HUES64 (cell line): Measurements from ENCODE around the gene ACBD6.

Experiments
- H3K27ac ChIP-seq: 2 replicates; pipeline ENCODE4 v1.7.0; 2013; ENCODE audit warnings: low read depth, low read length, inconsistent platforms
- H3K27me3 ChIP-seq: 2 replicates; pipeline ENCODE4 v1.6.1; 2013; ENCODE audit warnings: mild to moderate bottlenecking, low read length; ENCODE audit not compliant: insufficient read depth
- H3K36me3 ChIP-seq: 2 replicates; pipeline ENCODE4 v1.6.1; 2013; ENCODE audit warnings: mild to moderate bottlenecking, low read length; ENCODE audit not compliant: insufficient read depth
- H3K4me1 ChIP-seq: 2 replicates; pipeline ENCODE4 v1.6.1; 2013; ENCODE audit warnings: mild to moderate bottlenecking, low read length, moderate library complexity; ENCODE audit not compliant: insufficient read depth
- H3K4me3 ChIP-seq: 2 replicates; pipeline ENCODE4 v1.5.1; 2013; ENCODE audit warnings: mild to moderate bottlenecking, low read length, moderate library complexity
- H3K9ac ChIP-seq: 2 replicates; pipeline ENCODE4 v1.6.1; 2013; ENCODE audit warnings: mild to moderate bottlenecking, low read depth, low read length
- H3K9me3 ChIP-seq: 2 replicates; pipeline ENCODE4 v1.6.1; 2013; ENCODE audit warnings: low read depth, low read length; ENCODE audit not compliant: insufficient read depth
- WGBS: fragments of 150-250, 120-280 bp; methylation state at CpG from one replicate; pipeline ENCODE4 v1.1.7; 2013; ENCODE audit warnings: missing lambda C conversion rate; 5-methylcytosine and 5-hydroxymethylcytosine counted together

ACBD6 gene

GRCh38 chr1:180385144-180385543, 117.2 kb downstream of the ACBD6 start:
- Histone ChIP-seq H3K36me3 (0 out of 2 replicates have a peak, but pooled peaks cover 4% of the 10 kb centered on the region), H3K4me1 (no peaks in the 10 kb centered on the region), H3K9me3 (peaks cover 36% of the 10 kb centered on the region), H3K27ac (no peak overlapping the region), H3K9ac (no peak overlapping the region), H3K27me3 (no peaks in the 10 kb centered on the region), H3K4me3 (no peak overlapping the region)

- Histone ChIP-seq H3K4me1 (no peaks in the 10 kb centered on the region), H3K9ac (no peak overlapping the region), H3K4me3 (no peak overlapping the region), H3K27me3 (no peaks in the 10 kb centered on the region), H3K27ac (no peak overlapping the region), H3K9me3 (peaks cover 41% of the 10 kb centered on the region), H3K36me3 (0 out of 2 replicates have a peak, but pooled peaks cover 4% of the 10 kb centered on the region)
- 97% methylated on average over 1 of the region's 3 CpGs for WGBS
Observed at GRCh38 chr1:180384286-180385005, 117.9 kb downstream of the ACBD6 start.

GRCh38 chr1:180382326-180383115, 119.9 kb downstream of the ACBD6 start:
- WGBS = 91% methylated on average over 5 of the region's 5 CpGs
- Histone ChIP-seq H3K9ac (no peak overlapping the region), H3K9me3 (peaks cover 41% of the 10 kb centered on the region), H3K4me3 (no peak overlapping the region), H3K27me3 (no peaks in the 10 kb centered on the region), H3K27ac (no peak overlapping the region), H3K36me3 (0 out of 2 replicates have a peak, but pooled peaks cover 4% of the 10 kb centered on the region), H3K4me1 (no peaks in the 10 kb centered on the region)

- Histone ChIP-seq H3K4me1 (no peaks in the 10 kb centered on the region), H3K9ac (no peak overlapping the region), H3K36me3 (0 out of 2 replicates have a peak, but pooled peaks cover 4% of the 10 kb centered on the region), H3K4me3 (no peak overlapping the region), H3K27ac (no peak overlapping the region), H3K27me3 (no peaks in the 10 kb centered on the region), H3K9me3 (peaks cover 39% of the 10 kb centered on the region)
- 97% methylated on average over 4 of the region's 4 CpGs for WGBS
Observed at GRCh38 chr1:180381184-180381580, 121.2 kb downstream of the ACBD6 start.

- 94% methylated on average over 3 of the region's 3 CpGs for whole genome bisulfite sequencing
- H3K9me3 ChIP-seq = peaks cover 34% of the 10 kb centered on the region
Observed at GRCh38 chr1:180380259-180381183, 121.9 kb downstream of the ACBD6 start.

GRCh38 chr1:180376800-180377199, 125.6 kb downstream of the ACBD6 start:
- WGBS = no CpG with 5 or more reads among the region's 3 CpGs
- Histone ChIP-seq H3K27ac (no peak overlapping the region), H3K27me3 (no peaks in the 10 kb centered on the region), H3K4me1 (peaks cover 13% of the 10 kb centered on the region), H3K4me3 (no peak overlapping the region), H3K36me3 (no peaks in the 10 kb centered on the region), H3K9ac (no peak overlapping the region), H3K9me3 (peaks cover 19% of the 10 kb centered on the region)

More at GRCh38 chr1:180380259-180381183, 121.9 kb downstream of the ACBD6 start:
- no peaks in the 10 kb centered on the region for H3K4me1 ChIP-seq
- no peak overlapping the region for H3K27ac ChIP-seq
- no peaks in the 10 kb centered on the region for H3K27me3 ChIP-seq
- H3K4me3 ChIP-seq = no peak overlapping the region
- H3K36me3 ChIP-seq = 0 out of 2 replicates have a peak, but pooled peaks cover 4% of the 10 kb centered on the region
- H3K9ac ChIP-seq = no peak overlapping the region

GRCh38 chr1:180376253-180376652, 126.1 kb downstream of the ACBD6 start:
- H3K9ac ChIP-seq = no peak overlapping the region
- peaks cover 16% of the 10 kb centered on the region for H3K9me3 ChIP-seq
- no peaks in the 10 kb centered on the region for H3K27me3 ChIP-seq
- H3K4me1 ChIP-seq = peaks cover 13% of the 10 kb centered on the region
- no peaks in the 10 kb centered on the region for H3K36me3 ChIP-seq
- WGBS = 71% methylated on average over 1 of the region's 1 CpG
- no peak overlapping the region for H3K4me3 ChIP-seq
- H3K27ac ChIP-seq = no peak overlapping the region

- Histone ChIP-seq H3K9me3 (no peaks in the 10 kb centered on the region; the same call in 1 of the 2 replicates), H3K4me1 (peaks cover 21% of the 10 kb centered on the region), H3K27me3 (no peaks in the 10 kb centered on the region), H3K4me3 (no peak overlapping the region), H3K36me3 (no peaks in the 10 kb centered on the region), H3K27ac (no peak overlapping the region), H3K9ac (no peak overlapping the region)
- WGBS = 94% methylated on average over 2 of the region's 4 CpGs
Observed at GRCh38 chr1:180372728-180373127, 129.6 kb downstream of the ACBD6 start.

GRCh38 chr1:180370597-180370996, 131.8 kb downstream of the ACBD6 start:
- Histone ChIP-seq H3K36me3 (no peaks in the 10 kb centered on the region), H3K9ac (no peak overlapping the region), H3K27ac (no peak overlapping the region), H3K9me3 (no peaks in the 10 kb centered on the region), H3K4me3 (no peak overlapping the region), H3K27me3 (no peaks in the 10 kb centered on the region), H3K4me1 (peaks cover 21% of the 10 kb centered on the region)
- WGBS = no CpG with 5 or more reads among the region's 1 CpG

GRCh38 chr1:180370188-180370587, 132.2 kb downstream of the ACBD6 start:
- no peak overlapping the region for H3K9ac ChIP-seq
- peaks cover 21% of the 10 kb centered on the region for H3K4me1 ChIP-seq
- H3K36me3 ChIP-seq = no peaks in the 10 kb centered on the region
- no peak overlapping the region for H3K4me3 ChIP-seq
- no peaks in the 10 kb centered on the region for H3K9me3 ChIP-seq
- no peaks in the 10 kb centered on the region for H3K27me3 ChIP-seq
- H3K27ac ChIP-seq = no peak overlapping the region
